Measurements from ENCODE around the gene GATA5.

GATA5 gene

GRCh38 chr20:62451156-62451767 lies 24.5 kb downstream of the GATA5 start:
- no peak for DNase-seq

GRCh38 chr20:62449951-62450691 lies 25.7 kb downstream of the GATA5 start:
- no peak for DNase-seq

- no peak for DNase-seq
These were observed 27.0 kb downstream of the GATA5 start for GRCh38 chr20:62448788-62449187.

- DNase-seq: no peak
These were observed 27.8 kb downstream of the GATA5 start for GRCh38 chr20:62448038-62448437.

GRCh38 chr20:62446888-62447869 lies 28.6 kb downstream of the GATA5 start:
- no peak for DNase-seq

- DNase-seq: no peak
These were observed 29.3 kb downstream of the GATA5 start for GRCh38 chr20:62446481-62446880.

- no peak for DNase-seq
These were observed 30.0 kb downstream of the GATA5 start for GRCh38 chr20:62445553-62446340.

- DNase-seq: no peak
These were observed 31.5 kb downstream of the GATA5 start for GRCh38 chr20:62444286-62444685.

- DNase-seq: no peak
These were observed 33.7 kb downstream of the GATA5 start for GRCh38 chr20:62441987-62442539.

- DNase-seq: no peak
These were observed 36.6 kb downstream of the GATA5 start for GRCh38 chr20:62439218-62439617.

GRCh38 chr20:62437927-62438326 lies 37.9 kb downstream of the GATA5 start:
- no peak for DNase-seq

- no peak for DNase-seq
These were observed 38.3 kb downstream of the GATA5 start for GRCh38 chr20:62437496-62437895.

- no peak for DNase-seq
These were observed 39.1 kb downstream of the GATA5 start for GRCh38 chr20:62436692-62437091.

- DNase-seq: no peak
These were observed 41.9 kb downstream of the GATA5 start for GRCh38 chr20:62433658-62434497.

- DNase-seq: no peak
These were observed 44.8 kb downstream of the GATA5 start for GRCh38 chr20:62430866-62431447.

GRCh38 chr20:62430311-62430853 lies 45.4 kb downstream of the GATA5 start:
- no peak for DNase-seq

GRCh38 chr20:62429455-62430310 lies 46.1 kb downstream of the GATA5 start:
- DNase-seq: no peak

GRCh38 chr20:62428396-62429295 lies 47.1 kb downstream of the GATA5 start:
- no peak for DNase-seq

- no peak for DNase-seq
These were observed 47.8 kb downstream of the GATA5 start for GRCh38 chr20:62428002-62428372.
